Left renal pelvis (tissue), 4 donors: ENCODE measurements around the gene BICD2. TPM values are rescaled to one million over a fixed set of nuclear protein-coding genes. Genes with fewer than 3 reads are reported as not detected.
A peak's percentile ranks its signal among the peaks of the same experiment; 100 is the strongest.
"Not testable (repeated sequence)": the region's sequence is repeated elsewhere in the genome, so short reads cannot be mapped to it uniquely, and the experiment has no call there.

Source experiments
- DNase-seq, 4 donors: peaks; one replicate each; pipeline ENCODE4 v3.0.0-alpha.2; 2013; ENCODE audit warnings: low read depth in 4 of 4, low spot score in 3 of 4
- polyA plus RNA-seq, 4 donors: library from polyadenylated mRNA; unstranded; fragments of 120-200 nt; gene quantifications; one replicate each; pipeline ENCODE4 v1.2.1, GENCODE V29; 2013; ENCODE audit not compliant: insufficient read length in 4 of 4

BICD2 gene
- polyA plus RNA-seq: 10 to 100 TPM; 28.8 to 32.6 (median 31.3) TPM

DNA sequence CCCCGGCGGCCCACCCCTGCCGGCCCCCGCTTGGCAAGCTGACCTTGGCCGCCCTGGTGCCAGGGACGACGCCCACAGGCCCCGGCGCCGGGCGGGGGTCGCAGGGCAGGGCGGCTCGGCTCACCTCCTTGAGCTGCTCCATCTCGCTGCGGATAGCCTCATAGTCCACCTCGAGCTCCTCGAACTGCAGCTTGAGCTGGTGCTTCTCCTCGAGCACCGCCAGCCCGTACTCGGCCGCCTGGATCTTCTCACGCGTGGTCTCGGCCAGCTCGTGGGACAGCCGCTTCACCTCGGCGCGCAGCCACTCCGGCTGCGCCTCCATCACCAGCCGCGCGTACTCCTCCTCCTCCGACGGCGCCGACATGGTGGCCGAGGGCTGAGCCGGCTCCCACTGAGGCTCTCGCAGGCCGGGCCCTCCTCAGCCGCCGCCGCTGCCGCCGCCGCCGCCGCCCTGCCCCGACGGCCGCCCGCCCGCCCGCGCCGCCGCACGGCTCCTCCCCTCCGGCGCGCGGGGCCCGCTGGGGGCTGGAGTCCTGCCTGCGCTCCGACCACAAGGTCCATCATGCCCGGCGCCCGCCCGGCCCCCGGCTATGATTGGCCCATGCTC, at the start of gene BICD2:
Gene BICD2 (minus strand): TSS at position 453 of the 607 bp plus-strand sequence. CDS start 89 bp downstream, at position 364.
- DNase-seq: no peak

DNA sequence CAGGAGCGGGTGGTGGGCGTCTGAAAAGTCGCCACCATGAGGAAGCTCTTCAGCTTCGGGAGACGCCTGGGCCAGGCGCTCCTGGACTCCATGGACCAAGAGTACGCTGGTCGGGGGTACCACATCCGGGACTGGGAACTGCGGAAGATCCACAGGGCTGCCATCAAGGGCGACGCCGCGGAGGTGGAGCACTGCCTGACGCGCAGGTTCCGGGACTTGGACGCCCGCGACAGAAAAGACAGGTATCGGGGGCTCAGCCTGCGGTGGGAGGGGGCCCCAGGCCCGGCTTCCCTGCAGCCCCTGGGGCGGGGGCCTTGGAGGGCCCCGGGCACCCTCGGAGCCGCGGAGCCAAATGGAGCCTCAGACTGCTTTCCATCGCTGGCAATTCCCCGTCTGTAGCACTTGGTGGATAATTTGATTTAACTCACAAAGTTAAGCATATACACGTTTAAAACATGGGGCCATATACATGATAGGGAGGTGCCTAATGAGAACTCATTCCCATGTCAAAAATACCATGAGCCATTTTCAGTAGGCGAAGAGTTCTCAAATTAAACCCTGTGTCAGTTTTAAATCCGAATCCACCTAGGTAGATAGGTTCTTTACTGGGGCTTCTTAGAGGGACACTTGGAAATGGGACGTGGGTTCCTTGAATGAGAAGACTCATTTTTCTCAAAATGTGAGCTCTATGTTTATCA, 45.1 kb upstream of the BICD2 start:
- DNase-seq: not testable (repeated sequence)

DNA sequence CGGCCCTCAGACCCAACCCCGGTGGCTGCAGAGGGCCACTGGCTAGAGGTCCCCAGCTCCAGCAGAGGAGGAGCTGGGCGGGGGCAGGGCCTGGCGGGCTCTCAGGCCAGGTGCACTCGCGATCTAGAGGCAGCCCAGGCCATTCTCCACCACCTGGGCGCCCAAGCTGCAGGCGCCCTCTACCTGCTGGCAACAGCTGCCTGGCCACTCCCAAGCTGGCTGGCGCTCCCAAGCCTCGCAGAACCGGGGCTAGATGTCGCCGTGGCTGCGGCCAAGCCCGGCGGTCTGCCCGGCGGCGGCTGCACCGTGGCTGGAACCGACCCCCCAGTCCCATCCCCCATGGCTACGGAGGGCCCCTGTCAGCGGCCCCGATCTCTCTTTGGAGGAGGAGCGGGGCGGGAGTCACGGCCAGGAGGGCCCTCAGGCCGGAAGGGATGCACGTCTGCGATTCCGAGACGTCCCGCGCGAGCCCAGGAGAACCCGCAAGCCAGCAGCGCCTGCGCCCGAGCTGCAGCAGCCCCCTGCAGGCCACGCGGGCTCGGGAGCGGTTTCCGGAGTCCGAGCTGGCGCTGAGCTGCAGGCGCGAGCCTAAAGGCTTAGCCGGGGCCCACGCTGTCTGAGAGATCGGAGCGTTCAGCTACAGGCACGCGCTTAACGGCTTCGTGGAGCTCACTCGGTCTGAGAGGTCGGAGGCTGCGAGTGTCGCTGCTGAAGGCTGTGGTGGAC, 44.3 kb upstream of the BICD2 start:
- peak; percentile 33 to 69 (median 40) for DNase-seq

DNA sequence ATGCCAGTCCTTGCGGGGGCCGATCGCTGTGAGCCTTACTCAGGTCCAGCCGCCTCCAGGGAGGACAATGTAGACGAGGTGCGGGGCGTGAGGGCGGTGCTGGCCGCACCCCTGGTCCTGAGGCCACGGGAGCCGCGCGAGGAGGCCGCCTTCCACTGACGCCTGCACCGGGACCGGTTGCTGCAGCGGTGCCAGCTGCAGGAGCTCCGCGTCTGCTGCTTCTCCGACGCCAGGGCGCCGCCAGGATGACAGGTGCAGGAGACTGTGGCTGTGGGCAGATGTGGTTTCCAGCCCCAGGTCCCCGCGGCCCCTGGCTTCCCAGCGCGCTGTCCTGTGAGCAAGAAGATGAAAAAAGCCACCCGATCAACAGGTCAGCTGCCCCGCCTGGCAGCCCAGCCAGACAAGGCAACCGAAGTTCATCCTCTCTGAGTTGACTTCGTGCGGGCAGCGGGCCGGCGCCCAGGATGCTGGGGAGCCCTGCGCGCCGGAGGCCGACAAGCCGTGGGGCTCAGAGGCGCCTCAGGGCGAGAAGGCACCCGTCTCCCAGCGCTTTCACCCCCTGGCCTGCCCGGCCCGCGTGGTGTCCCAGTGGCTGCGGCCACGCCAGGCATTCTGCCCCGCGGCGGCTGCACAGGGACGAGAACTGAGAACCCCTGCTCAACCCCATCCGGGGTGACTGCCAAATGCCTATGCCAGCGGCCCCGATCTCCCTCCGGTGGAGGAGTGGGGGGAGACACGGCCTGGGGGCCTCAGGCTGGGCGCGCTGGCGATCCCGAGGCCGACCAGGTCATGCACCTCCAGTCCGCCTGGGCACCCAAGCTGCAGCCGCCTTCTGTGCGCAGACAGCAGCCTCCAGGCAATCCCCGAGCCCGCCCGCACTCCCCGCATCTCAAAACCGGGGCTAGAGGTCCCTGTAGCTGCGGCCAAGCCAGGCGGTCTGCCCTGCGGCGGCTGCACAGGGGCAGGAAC, 43.4 kb upstream of the BICD2 start:
- no peak for DNase-seq

DNA sequence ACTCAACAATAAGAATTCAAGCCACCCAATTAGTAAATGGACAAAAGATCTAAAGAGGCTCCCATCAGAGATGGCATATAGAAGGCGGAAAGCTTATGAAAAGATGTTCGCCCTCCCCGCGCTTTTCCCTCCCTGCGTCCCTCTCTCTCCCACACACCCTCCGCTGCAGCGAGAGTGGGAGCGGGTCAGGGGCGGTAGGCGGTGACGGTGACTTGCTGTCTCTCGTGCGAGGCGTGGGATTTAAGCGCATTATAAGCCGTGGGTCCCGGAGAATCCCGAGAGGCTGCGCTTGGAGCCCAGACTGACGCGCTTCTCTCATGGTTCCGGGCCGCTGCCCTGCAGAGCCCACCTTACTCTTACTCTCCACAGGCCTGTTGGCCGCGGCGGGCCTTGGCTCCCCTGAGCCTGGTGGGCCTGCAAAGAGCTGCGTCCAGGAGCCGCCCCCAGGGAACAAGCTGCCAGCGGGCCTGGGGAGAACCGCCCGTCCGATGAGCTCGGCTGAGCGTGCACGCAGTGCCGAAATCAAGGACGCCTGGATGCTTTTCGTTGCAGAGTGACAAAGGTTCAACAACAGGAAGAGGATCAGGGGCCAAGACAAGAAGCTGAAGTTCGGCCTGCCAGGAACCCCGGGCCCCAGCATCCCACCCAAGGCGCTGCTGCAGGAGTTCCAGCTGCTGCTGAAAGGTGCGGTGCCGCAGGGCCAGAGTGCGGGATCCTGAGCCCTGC, 42.6 kb upstream of the BICD2 start:
- no peak for DNase-seq

DNA sequence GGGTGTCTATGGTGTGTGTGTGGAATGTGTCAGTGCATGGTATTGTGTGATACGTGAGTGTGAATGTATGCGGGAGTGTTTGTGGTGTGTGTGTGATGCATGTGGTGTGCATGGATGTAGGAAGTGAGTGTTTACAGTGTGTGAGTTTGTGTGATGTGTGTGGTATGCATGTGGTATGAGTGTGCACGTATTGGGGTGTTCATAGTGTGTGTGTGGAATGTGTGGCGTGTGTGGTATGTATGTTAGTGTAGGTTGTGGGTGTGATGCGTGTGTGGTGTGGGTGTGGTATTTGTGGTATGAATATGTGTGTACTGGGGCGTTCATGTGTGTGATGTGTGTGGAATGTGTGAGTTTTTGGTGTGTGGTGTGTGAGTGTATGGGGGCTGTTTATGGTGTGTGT, 40.1 kb upstream of the BICD2 start:
- DNase-seq: no peak

DNA sequence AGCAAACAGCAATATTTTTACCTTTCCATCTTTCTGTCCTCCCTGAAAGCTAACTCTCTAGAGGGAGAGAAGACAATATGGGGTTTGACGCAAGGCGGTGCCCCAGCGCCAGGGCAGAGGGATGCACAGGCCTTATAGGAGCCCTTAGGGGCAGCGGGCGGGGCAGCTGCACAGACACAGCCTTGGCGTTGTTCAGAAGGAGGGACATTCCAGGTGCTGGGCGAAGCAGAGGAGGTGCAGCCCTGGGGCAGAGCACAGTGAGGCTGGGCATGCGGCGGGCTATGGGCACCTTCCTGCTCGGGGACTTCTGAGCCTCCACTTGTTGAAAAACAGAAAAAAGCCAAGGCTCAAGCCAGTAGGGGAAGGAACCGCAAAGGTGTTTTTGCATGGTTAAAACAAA, 33.7 kb upstream of the BICD2 start:
- no peak for DNase-seq

DNA sequence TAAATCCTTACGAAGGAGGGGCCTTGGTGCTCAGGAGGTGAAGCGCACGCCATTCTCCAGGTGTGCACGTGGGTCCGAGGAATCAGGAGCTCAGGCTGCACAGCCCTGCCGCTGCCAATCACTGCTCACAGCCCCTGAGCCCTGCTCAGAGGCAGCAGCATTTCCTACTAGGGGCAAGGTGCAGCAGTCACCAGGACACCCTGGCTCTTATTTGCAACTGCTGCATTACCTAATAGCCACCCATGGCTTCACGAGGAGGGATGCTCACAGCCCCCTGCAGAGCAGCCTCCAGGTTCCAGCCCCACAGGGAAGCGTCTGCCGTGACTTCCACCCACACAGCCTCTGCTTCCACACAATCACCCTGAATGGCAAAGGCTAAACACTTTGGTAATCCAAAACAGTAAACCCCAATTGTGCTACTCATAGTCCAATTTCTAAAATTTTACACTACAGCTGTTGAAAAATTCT, 31.7 kb upstream of the BICD2 start:
- not testable (repeated sequence) for DNase-seq

DNA sequence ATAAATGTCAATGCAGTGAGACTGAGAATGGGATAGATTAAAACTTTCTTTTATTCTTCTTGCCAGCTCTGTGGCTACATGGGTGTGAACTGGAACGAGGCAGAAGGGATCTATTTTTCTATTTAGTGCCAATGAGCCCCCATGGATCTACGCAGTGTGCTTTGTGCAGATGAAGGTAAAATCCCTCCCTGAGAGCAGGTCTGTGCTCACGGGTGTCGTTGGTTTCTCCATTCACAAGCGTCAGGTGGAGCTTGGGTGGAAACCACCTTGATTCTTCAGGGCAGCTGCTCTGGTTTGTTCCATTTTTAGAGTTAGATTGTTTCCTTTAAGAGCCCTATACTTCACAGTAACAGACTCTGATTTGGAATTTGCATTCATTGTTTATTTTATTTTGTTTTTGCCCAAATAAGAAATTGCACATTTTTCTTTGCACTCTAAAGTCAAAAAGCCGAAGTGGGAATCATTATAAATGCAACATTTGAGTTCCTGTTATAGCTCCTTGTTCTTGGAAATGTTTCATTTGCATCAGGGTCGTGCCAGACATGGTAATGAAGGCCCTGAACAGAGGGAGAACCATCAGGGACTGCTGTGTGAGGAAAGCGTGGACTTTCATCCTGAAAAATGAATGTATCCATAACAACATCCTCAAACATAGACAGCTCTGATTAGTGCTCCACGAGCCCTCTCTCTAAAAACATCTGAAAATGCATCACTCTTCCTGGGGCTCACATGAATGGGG, 31.1 kb upstream of the BICD2 start:
- DNase-seq: no peak

DNA sequence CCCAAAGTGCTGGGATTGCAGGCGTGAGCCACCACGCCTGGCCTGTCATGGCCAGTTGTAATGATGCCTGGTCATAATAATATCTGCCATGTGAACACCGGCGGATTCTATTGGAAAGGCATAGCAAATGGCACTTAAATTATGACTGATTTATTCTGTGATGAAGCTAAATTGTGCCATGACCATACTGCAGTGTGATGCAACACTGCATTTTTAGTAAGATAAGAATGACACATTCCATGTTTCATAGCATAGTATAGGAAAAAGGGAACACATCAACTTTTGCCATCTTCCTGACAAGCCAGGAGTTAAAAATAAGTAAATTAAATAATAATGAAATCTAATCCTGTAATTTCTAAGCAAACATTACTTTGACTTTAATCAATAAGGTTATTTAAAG, 30.4 kb upstream of the BICD2 start:
- no peak for DNase-seq

DNA sequence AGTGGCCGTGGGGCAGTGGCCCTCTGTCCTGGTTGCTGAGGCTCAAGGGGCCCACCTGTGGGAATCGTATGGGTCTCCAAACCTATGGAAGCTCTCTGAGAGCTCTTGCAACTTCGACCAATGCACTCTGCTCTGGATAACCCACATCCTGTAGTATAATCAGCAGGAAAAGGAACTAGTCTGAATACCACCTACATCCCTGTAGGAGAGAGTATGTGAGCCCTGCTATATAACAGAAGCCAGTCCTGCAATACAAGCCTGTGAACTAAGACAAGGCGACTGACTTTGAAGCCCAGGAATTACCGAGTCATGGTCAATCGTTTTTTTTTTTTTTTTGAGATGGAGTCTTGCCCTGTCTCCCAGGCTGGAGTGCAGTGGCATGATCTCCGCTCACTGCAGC, 29.8 kb upstream of the BICD2 start:
- DNase-seq: no peak

DNA sequence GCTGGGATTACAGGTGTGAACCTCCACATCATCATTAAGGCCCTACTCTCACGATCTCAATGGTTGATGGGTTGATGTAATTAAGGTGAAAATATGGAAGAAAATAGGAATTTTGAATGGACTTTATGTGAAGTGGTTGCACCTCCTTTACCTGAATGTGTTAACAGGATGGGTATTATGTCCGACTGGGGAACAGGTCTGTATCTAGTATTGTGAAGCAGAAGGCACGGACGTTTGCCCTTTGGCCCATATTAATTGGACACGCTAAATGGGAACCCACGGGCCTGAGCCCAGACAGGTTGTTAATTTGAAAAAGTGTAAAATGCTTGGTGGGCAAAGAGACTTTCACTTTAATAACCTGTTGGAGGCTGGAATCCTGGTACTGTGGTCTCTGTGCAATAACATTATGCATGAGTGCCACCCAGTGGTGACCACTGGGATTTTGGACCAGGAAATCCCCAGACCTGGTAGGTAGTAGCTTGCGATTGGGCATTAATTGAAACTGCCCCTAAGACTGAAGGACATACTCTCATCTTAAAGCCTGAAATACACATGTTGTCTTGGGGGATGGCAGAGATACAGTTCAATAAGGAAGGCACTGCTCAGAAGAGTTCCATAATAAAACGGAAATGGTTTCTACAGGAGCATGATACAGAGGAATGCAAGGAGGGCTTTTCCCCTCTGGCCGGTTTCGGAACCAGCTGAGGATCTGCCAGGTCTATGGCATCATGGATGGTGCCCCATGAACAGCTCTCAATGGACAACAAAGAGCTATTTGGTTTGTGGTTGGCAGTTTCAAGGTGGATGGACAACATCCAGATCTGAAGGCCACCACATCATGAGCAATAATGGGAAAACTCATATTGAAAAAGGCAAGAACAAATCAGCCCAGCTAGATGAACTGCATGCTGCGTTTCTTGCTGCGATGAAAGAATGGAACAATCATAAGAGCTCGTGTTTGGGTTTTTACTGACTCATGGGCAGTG, 26.2 kb upstream of the BICD2 start:
- DNase-seq: peak; percentile 56 to 65 (median 60)

DNA sequence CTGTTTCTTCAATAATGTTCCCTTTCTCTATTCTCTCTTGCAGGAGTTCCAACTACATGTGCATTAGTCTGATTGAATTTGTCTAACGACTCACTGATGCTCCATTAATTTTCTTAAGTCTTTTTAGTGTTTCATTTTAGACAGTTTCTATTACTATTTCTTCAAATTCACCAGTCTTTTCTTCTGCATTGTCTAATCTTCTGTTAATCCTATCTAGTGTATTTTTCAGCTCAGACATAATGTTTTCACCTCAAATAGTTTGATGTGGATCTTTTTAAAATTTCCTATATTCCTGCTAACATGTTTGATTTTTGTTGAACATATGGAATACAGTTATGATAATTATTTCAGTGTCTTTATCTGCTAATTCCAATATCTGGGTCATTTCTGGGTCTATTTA, 21.7 kb upstream of the BICD2 start:
- DNase-seq: no peak

DNA sequence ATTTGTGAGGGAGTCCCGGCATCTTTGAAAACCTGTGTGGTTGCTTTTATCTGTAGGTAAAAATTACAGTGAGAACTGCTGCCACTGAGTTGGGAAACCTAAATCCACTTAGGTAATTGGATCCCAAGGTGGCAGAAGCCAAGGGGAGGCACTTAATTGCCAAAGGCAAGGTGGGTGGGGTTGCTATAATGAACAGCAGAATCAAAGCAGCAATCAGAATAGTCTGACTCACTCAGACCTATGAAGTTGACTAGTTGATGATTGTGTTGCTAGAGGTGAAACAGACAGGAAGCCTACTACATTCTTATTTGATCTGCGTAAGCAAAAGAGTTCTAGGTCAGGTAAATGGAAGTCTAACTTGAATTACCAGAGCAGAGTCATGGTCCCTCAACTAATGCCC, 17.3 kb upstream of the BICD2 start:
- no peak for DNase-seq

DNA sequence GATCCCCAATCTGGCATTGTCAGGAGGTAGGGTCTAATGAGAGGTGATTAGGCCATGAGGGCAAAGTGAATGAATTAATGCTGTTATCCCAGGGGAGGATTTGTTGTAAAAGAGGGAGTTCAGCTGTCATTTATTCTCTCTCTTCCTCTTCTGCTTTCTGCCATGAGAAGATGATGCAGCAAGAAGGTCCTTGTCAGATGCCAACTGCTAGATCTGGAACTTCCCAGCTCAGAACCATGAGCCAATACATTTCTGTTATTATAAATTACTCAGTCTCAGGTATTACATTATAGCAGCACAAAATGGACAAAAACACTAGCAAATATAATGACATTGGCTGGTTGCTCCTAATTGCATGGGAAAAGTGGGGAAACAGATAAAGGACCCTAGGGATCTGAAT, 15.6 kb upstream of the BICD2 start:
- no peak for DNase-seq

DNA sequence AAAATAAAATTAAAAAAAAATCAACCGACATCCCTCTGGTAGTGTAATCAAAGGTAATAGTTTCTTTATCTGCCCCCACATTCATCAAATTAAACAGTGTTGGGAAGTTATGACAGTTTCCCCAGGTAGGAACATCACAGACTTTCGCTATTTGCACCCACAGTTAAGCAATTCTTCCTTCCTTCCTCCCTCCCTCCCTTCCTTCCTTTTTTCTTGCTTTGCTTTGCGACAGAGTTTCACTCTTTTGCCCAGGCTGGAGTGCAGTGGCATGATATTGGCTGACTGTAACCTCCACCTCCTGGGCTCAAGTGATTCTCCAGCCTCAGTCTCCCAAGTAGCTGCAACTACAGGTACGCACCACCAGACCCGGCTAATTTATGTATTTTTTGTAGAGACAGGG, 10.8 kb upstream of the BICD2 start:
- no peak for DNase-seq

DNA sequence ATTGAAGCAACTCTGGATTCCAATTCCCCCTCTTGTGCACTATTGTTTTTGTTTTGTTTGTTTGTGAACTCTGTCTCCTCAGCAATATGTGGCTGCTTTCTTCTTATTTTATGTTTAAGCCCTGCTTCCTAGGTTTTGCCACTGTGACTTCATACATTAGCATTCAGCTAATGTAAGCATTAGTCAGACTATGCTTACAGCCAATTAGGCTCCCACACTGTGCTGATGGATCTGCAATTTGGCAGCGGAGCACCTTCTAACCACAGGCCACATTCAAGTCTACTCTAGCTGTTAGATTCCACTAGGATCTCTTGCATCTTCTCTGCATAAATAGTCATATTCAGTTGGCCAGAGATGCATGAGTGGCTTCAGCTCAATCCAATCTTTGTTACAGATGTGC, 9.6 kb upstream of the BICD2 start:
- no peak for DNase-seq

DNA sequence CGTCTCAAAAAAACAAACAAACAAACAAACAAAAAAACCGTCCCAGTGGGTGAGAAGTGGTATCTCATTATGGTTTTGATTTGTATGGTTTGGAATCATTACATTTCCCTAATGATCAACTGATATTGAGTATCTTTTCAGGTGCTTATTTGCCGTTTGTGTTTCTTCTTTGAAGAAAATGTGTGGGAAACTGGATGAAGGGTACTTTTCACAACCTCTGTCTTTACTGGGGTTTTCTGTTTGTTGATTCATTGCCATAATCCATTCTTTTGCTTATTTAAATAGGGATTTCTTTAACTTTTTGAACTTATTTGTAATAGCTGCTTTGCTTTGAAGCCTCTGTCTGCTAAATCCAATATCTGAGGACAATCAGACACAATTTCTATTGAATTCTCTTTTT, 9.2 kb upstream of the BICD2 start:
- no peak for DNase-seq
